Mucosa of rectum (tissue), 2 donors: ENCODE results near the gene SUSD4.

ENCODE experiments used
- H3K27ac ChIP-seq, 2 donors: one replicate each; pipeline ENCODE4 v1.7.0; 2013; ENCODE audit warnings: inconsistent platforms in 2 of 2, low read depth in 2 of 2, low read length in 2 of 2
- H3K27me3 ChIP-seq, 2 donors: one replicate each; pipeline ENCODE4 v1.7.0; 2013; ENCODE audit warnings: low read length in 2 of 2; ENCODE audit not compliant: control insufficient read depth in 2 of 2, insufficient read depth in 2 of 2
- H3K36me3 ChIP-seq, 2 donors: one replicate each; pipeline ENCODE4 v1.7.0; 2013; ENCODE audit warnings: low read length in 2 of 2; ENCODE audit not compliant: control insufficient read depth in 2 of 2, insufficient read depth in 2 of 2
- H3K4me1 ChIP-seq, 2 donors: one replicate each; pipeline ENCODE4 v1.7.0; 2013; ENCODE audit warnings: low read length in 2 of 2, mild to moderate bottlenecking in 1 of 2; ENCODE audit not compliant: control insufficient read depth in 2 of 2, insufficient read depth in 2 of 2
- H3K4me3 ChIP-seq, 2 donors: one replicate each; pipeline ENCODE4 v1.7.0; 2013; ENCODE audit warnings: low read length in 2 of 2
- H3K9ac ChIP-seq, 2 donors: one replicate each; pipeline ENCODE4 v1.7.0; 2013; ENCODE audit warnings: low read length in 2 of 2, low read depth in 1 of 2, mild to moderate bottlenecking in 1 of 2
- H3K9me3 ChIP-seq, 2 donors: one replicate each; pipeline ENCODE4 v1.7.0; 2013; ENCODE audit warnings: low read length in 2 of 2; ENCODE audit not compliant: control insufficient read depth in 2 of 2
- donor health status: healthy.
- donor health status: Normal muscosa, but diverticular disease.

Gene SUSD4

DNA sequence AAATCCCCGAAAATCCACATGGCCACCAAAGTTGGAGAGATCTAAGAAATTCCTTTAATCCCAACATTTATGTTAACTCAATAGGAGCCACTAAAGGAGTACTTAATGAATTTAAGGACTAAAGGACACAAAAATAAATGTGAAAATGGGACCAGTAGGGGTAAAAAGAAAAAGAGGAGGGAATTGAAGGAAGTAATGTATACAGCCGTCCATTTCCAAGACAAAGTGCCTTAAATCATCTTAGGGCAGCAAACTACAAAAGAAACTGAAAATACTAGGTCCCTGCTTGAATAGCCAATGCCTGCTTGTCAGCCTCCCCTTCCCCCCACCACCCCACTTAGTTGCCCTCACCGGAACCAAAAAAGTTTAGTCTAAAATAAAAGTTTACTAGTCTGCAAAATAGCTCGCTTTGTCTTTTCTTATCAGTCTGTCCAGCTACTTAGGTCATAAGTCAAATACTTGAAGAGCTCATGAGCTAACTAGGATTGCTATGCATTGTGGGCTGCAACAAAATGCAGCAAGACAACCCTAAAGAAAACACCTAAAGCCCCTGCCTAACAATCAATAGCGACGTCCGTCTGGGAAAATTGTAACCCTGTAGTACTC lies 154.6 kb downstream of the SUSD4 start:
- Histone ChIP-seq H3K27me3 (no peaks in the 10 kb centered on the region), H3K9me3 (no peaks in the 10 kb centered on the region), H3K4me3 (no peak overlapping the region), H3K9ac (no peak overlapping the region), H3K27ac (no peak overlapping the region), H3K4me1 (no peaks in the 10 kb centered on the region), H3K36me3 (no peaks in the 10 kb centered on the region)

DNA sequence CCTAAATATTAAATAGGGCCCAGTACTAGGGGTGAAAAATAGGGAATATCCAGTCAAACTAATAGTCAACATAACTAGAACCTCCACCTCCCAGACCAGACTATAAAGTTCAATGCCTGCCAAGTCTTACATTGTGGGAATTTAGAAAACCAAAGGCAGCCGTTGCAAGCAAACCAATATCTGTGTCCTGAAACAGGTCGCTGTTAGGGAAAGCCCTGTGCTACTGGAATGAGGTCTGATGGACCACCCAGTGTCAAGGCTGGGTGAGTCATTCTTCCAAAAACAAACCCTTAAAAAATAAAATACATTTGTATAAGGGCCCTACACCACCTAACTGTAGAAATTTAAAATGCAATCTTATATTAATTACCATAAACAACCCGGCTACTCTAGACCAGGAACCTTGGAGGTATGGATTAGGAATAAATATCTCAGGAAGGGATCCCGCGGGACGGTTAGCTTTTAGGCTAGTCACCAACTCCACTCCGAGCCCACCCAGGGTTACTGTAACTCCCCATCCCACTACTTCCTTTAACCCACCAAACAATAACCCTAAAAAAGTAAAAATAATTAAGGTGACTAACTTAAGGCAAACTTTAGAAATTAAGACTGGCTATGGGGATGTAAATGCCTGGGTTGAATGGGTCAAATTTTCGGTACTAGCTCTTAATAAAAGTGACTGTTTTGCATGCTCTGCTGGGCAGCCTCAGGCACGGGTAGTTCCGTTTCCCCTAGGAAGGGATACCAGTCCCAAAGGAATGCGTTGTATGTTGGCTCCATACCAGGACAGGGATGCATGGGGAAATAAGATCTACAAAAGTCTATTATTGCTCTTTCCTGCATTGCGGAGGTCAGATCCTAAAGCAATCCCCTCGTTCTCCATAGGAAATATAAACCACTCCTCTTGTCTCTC lies 155.6 kb downstream of the SUSD4 start:
- Histone ChIP-seq H3K36me3 (no peaks in the 10 kb centered on the region), H3K9ac (no peak overlapping the region), H3K27ac (no peak overlapping the region), H3K9me3 (no peaks in the 10 kb centered on the region), H3K4me3 (no peak overlapping the region), H3K4me1 (no peaks in the 10 kb centered on the region), H3K27me3 (no peaks in the 10 kb centered on the region)

DNA sequence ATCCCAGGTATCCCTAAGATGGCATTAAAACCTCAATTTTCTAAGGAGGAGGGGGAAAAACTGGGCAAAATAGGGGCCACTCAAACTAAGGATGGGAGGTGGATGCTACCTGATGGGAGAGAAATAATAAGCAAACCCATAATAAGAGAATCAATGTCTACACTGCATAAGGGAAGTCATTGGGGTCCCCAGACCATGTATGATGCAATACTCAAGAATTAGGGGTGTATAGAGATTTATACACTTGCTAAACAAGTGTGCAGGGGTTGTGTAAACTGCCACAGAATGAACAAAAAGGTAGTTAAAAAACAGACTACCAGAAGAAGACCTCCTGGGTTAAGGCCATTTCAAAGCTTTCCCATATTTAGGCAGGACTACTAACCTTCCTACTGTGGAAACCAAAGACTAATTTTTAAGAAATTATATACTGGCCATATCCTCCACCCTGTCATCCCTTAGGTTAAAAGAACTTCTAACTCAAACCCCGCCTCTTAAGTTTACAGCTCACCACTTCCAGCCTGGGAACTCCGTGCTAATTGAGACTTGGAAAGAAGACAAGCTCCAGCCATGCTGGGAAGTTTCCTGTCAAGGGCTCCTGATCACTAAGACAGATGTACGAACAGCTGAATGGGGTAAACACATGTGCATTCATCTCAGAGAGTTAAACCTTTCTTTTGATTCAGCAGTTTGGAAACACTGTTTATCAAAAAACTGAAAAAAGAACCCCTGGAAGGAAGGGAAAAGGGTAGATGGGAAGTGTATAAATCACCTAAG lies 156.5 kb downstream of the SUSD4 start:
- Histone ChIP-seq H3K27me3 (no peaks in the 10 kb centered on the region), H3K9ac (no peak overlapping the region), H3K4me1 (no peaks in the 10 kb centered on the region), H3K36me3 (no peaks in the 10 kb centered on the region), H3K27ac (no peak overlapping the region), H3K9me3 (no peaks in the 10 kb centered on the region), H3K4me3 (no peak overlapping the region)

DNA sequence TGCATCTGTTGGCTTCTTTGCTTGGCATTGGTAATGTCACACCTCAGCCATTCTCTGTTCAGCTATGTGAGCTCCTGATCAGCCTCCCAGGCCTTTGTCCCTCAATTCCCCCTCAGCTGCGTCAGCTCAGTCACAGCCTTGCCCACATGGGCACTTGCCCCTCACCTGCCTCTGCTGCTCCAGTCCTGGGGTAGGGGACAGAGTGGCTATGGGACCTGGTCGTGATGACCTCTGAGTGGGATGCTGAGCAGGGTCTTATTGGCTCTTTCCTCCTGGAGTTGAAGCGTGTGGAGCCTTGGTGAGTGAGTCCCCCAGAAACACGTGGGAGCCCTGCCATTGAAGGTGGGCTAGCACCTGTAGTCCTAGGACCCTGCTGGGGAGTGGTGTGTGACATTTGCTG lies 159.6 kb downstream of the SUSD4 start:
- Histone ChIP-seq H3K27ac (no peak overlapping the region), H3K4me1 (no peaks in the 10 kb centered on the region), H3K4me3 (no peak overlapping the region), H3K36me3 (no peaks in the 10 kb centered on the region), H3K9me3 (no peaks in the 10 kb centered on the region), H3K9ac (no peak overlapping the region), H3K27me3 (no peaks in the 10 kb centered on the region)

GRCh38 chr1:223203694-223204093 lies 160.3 kb downstream of the SUSD4 start:
- H3K27ac ChIP-seq, result no peak overlapping the region
- H3K27me3 ChIP-seq, result no peaks in the 10 kb centered on the region
- no peak overlapping the region for H3K4me3 ChIP-seq
- H3K9me3 ChIP-seq, result no peaks in the 10 kb centered on the region
- no peak overlapping the region for H3K9ac ChIP-seq
- no peaks in the 10 kb centered on the region for H3K36me3 ChIP-seq
- no peaks in the 10 kb centered on the region for H3K4me1 ChIP-seq

GRCh38 chr1:223203034-223203408 lies 161.0 kb downstream of the SUSD4 start:
- H3K27me3 ChIP-seq, result no peaks in the 10 kb centered on the region
- no peaks in the 10 kb centered on the region for H3K36me3 ChIP-seq
- H3K27ac ChIP-seq, result no peak overlapping the region
- H3K4me1 ChIP-seq, result no peaks in the 10 kb centered on the region
- H3K4me3 ChIP-seq, result no peak overlapping the region
- no peak overlapping the region for H3K9ac ChIP-seq
- H3K9me3 ChIP-seq, result no peaks in the 10 kb centered on the region

DNA sequence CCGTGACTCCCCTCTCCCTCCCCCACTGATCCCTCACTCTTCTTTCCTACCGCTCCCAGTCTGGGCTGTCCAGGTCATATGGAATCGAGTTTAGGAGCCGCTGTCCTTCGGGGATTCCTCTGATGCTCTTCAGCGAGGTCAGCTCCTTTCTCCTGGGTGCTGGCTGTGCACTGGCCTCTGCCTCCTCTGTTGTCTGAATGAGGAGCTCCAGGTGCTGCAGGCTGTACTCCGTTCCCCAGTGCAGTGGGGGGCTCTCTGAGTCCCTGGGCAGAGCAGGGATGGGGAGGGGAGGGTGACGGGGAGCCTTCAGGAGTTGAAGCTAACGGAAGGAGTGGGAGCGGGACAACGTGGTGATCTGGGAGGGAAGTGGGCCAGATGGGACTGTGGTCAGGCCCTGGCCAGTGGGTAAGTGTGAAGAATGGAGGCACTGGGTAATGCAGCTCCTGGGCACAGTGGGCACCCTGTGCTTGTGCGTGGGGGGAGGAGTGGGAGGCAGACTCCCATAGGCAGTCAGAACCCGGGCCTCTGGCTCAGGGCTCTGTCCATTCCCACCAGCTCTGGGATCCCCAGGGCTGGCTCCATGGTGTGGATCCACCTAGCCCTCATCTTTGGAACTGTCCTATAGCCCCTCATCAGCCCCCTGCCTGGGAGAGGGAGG lies 161.5 kb downstream of the SUSD4 start:
- Histone ChIP-seq H3K27ac (no peak overlapping the region), H3K4me1 (no peaks in the 10 kb centered on the region), H3K9me3 (no peaks in the 10 kb centered on the region), H3K9ac (no peak overlapping the region), H3K27me3 (no peaks in the 10 kb centered on the region), H3K36me3 (no peaks in the 10 kb centered on the region), H3K4me3 (no peak overlapping the region)

- Histone ChIP-seq H3K4me1 (no peaks in the 10 kb centered on the region), H3K27me3 (no peaks in the 10 kb centered on the region), H3K9ac (no peak overlapping the region), H3K9me3 (no peaks in the 10 kb centered on the region), H3K27ac (no peak overlapping the region), H3K4me3 (no peak overlapping the region), H3K36me3 (no peaks in the 10 kb centered on the region)
Observed at GRCh38 chr1:223201967-223202366, 162.0 kb downstream of the SUSD4 start.

GRCh38 chr1:223200903-223201302 lies 163.1 kb downstream of the SUSD4 start:
- H3K9ac ChIP-seq, result no peak overlapping the region
- no peaks in the 10 kb centered on the region for H3K36me3 ChIP-seq
- no peaks in the 10 kb centered on the region for H3K9me3 ChIP-seq
- no peak overlapping the region for H3K27ac ChIP-seq
- H3K27me3 ChIP-seq, result no peaks in the 10 kb centered on the region
- H3K4me3 ChIP-seq, result no peak overlapping the region
- no peaks in the 10 kb centered on the region for H3K4me1 ChIP-seq
